HFFc6 (cell line): Measurements from ENCODE around the gene ADCY4. TPM values are rescaled to one million over a fixed set of nuclear protein-coding genes. Genes with fewer than 3 reads are reported as not detected.

Source experiments
- DNase-seq: peaks from one replicate; pipeline ENCODE4 v3.0.0-alpha.2; 2018
- H3K27ac Mint-ChIP-seq: 2 replicates; pipeline ENCODE4 v1.8.0; 2020; ENCODE audit warnings: mild to moderate bottlenecking, mixed read lengths
- H3K27me3 Mint-ChIP-seq: 2 replicates; pipeline ENCODE4 v1.8.0; 2021; ENCODE audit warnings: mild to moderate bottlenecking, moderate library complexity, mixed read lengths; ENCODE audit not compliant: insufficient read depth
- H3K36me3 Mint-ChIP-seq: 2 replicates; pipeline ENCODE4 v1.8.0; 2021; ENCODE audit warnings: low read depth, mixed read lengths
- H3K4me1 Mint-ChIP-seq: 2 replicates; pipeline ENCODE4 v1.8.0; 2020; ENCODE audit warnings: low read depth, mixed read lengths
- H3K4me3 Mint-ChIP-seq: 2 replicates; pipeline ENCODE4 v1.8.0; 2020; ENCODE audit warnings: mild to moderate bottlenecking, moderate library complexity, mixed read lengths
- H3K9me3 Mint-ChIP-seq: 2 replicates; pipeline ENCODE4 v1.8.0; 2020; ENCODE audit warnings: mild to moderate bottlenecking, mixed read lengths
- total RNA-seq, 6 experiments: library from RNA; stranded (reverse); fragmentation: NEBNext Ultra II Directional; extraction: Animal tissue kit (Norgen Biotek cat#: 25700); gene quantifications; 2 replicates in 1 of 6; 3 replicates in 5 of 6; pipeline ENCODE4 v1.2.3, GENCODE V29; 2021
- TF ChIP-seq, protein P1 (sequence below): fragments of 200-600 bp; sonication (generic); IDR thresholded peaks from 2 replicates; pipeline ENCODE4 v1.5.0; 2021; ENCODE audit warnings: antibody characterized with exemption, mild to moderate bottlenecking

The ADCY4 gene
- total RNA-seq, 6 experiments from 2014 or later, result 0.25 to 0.41 (median 0.34) TPM; not detected in 3

DNA sequence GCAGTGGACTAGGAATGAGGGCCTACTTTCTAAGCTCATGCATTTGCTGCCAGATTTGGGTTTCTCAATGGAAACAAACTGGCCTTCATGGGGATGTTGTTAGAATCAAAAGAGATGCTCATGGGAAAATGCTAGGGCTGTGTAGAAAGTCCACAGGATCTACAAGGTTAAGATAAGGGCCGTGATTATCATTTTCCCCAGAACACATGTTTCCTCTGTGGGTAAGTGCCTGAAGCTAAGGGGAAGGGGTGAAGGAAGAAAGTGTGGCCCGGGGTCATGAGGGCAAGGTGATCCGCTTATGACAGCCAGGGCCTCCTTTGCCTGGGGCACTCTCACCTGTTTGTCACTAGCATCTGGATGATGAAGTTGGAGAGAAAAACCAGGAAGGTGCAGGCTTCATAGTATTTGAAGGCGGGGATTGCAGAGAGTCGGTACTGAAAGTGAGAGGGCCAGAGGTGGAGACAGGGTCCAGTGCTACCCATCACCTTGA is 9.8 kb downstream of the ADCY4 start:
- H3K4me1 Mint-ChIP-seq, result peaks cover 5% of the 10 kb centered on the region
- DNase-seq, result no peak
- H3K36me3 Mint-ChIP-seq, result no peaks in the 10 kb centered on the region
- no peak overlapping the region for H3K4me3 Mint-ChIP-seq
- TF ChIP-seq, protein P1, sequence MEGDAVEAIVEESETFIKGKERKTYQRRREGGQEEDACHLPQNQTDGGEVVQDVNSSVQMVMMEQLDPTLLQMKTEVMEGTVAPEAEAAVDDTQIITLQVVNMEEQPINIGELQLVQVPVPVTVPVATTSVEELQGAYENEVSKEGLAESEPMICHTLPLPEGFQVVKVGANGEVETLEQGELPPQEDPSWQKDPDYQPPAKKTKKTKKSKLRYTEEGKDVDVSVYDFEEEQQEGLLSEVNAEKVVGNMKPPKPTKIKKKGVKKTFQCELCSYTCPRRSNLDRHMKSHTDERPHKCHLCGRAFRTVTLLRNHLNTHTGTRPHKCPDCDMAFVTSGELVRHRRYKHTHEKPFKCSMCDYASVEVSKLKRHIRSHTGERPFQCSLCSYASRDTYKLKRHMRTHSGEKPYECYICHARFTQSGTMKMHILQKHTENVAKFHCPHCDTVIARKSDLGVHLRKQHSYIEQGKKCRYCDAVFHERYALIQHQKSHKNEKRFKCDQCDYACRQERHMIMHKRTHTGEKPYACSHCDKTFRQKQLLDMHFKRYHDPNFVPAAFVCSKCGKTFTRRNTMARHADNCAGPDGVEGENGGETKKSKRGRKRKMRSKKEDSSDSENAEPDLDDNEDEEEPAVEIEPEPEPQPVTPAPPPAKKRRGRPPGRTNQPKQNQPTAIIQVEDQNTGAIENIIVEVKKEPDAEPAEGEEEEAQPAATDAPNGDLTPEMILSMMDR, result no peak
- H3K27ac Mint-ChIP-seq, result no peak overlapping the region
- peaks cover 15% of the 10 kb centered on the region for H3K27me3 Mint-ChIP-seq
- no peaks in the 10 kb centered on the region for H3K9me3 Mint-ChIP-seq

DNA sequence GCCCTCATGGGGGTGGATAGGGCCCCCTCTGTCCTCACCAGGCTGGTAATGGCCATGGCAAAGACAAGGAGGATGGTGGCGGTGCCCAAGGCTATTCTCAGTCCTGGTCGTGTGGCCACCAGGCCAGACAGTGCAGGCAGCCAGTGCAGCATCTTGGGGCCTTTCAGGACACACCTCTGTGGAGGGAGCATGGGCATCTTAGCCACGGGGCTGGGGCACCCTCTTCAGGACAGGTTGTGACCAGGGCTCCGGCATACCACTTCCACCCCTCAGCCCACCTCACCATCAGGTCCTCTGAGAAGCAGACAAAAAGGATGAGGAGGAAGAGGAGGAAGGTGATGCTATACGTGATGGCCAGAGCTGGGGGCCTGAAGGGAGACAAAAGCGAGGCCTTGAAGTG is 10.8 kb downstream of the ADCY4 start:
- DNase-seq, result no peak
- H3K4me1 Mint-ChIP-seq, result peaks cover 5% of the 10 kb centered on the region
- H3K36me3 Mint-ChIP-seq, result no peaks in the 10 kb centered on the region
- TF ChIP-seq, protein P1, result no peak; the same call in 1 of the 2 replicates
- H3K27ac Mint-ChIP-seq, result no peak overlapping the region
- H3K4me3 Mint-ChIP-seq, result no peak overlapping the region
- peaks cover 26% of the 10 kb centered on the region for H3K27me3 Mint-ChIP-seq
- H3K9me3 Mint-ChIP-seq, result no peaks in the 10 kb centered on the region

DNA sequence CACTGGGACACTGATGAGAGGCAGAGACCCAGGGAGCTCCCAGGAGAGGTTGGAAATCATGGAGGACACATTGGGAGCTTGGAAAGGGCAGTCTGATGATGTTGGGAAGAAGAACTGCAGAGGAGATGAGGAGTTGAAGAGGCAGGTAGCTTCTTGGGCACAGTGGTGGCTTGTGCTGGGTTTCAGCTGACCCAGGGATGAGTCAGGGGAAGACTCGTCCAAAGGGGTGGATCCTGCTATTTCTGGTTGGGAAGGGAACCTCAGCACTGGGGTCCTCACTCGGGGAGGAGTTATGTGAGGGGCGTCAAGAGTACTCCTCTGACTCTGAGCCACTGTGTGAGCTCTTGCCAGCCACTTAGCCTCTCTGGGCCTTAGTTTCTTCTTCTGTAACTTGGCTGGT is 11.5 kb downstream of the ADCY4 start:
- no peak overlapping the region for H3K27ac Mint-ChIP-seq
- no peak overlapping the region for H3K4me3 Mint-ChIP-seq
- peaks cover 26% of the 10 kb centered on the region for H3K27me3 Mint-ChIP-seq
- TF ChIP-seq, protein P1, result no peak
- H3K9me3 Mint-ChIP-seq, result no peaks in the 10 kb centered on the region
- peaks cover 5% of the 10 kb centered on the region for H3K4me1 Mint-ChIP-seq
- no peak for DNase-seq
- no peaks in the 10 kb centered on the region for H3K36me3 Mint-ChIP-seq

DNA sequence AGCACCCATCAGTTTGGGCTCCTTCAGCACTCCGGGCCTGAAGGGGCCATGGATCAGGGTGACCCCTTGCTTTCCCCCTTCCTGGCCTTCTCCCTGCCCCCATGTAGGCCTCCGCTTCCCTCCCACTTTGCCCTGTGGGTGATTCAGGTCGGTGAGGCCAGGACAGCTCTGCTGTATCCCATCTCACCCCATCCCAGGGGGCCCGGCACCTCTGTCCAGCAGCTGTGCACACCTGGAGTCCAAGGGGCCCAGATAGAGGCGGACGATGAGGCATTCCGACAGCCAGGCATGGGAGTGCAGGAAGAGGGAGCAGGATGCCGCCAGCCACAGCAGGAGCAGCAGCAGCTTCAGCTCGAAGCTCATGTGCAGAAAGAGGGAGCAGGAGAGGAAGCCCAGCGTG is 12.2 kb downstream of the ADCY4 start:
- Mint-ChIP-seq H3K27me3 (peaks cover 26% of the 10 kb centered on the region), H3K27ac (no peak overlapping the region), H3K4me1 (peaks cover 9% of the 10 kb centered on the region), H3K9me3 (no peaks in the 10 kb centered on the region), H3K4me3 (no peak overlapping the region), H3K36me3 (no peaks in the 10 kb centered on the region)
- no peak for DNase-seq
- TF ChIP-seq, protein P1, result no peak

DNA sequence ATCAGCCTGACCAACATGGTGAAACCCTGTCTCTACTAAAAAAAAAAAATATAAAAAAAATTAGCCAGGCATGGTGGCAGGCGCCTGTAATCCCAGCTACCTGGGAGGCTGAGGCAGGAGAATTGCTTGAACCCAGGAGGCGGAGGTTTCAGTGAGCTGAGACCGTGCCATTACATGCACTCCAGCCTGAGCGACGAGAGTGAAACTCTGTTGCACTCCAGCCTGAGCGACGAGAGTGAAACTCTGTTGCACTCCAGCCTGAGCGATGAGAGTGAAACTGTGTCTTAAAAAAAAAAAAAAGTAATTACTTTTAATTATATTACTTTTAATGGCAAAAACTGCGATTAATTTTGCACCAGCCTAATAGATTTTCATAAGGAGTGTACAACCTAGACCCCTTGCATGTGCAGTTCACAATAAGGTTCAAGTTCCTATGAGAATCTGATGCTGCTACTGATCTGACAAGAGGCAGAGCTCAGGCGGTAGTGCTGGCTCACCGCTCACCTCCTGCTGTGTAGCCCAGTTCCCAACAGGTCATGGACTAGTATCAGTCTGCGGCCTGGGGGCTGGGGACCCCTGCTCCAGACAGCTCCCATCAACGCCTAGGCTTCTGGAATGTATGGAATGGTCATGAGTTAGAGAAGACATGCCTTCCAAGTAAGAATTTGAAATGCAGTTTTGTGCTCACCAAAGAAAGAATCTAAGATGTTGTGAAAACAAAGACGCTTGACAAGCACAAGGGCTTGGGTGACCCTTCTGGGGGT is 13.5 kb downstream of the ADCY4 start:
- DNase-seq, result no peak
- Mint-ChIP-seq H3K4me3 (no peak overlapping the region), H3K36me3 (no peaks in the 10 kb centered on the region), H3K4me1 (peaks cover 20% of the 10 kb centered on the region), H3K27me3 (peaks cover 24% of the 10 kb centered on the region), H3K9me3 (no peaks in the 10 kb centered on the region), H3K27ac (no peak overlapping the region)
- TF ChIP-seq, protein P1, result no peak
